Fibroblast of villous mesenchyme (primary cell): ENCODE data around the gene KRTAP21-2. TPM values are rescaled to one million over a fixed set of nuclear protein-coding genes. Genes with fewer than 3 reads are reported as not detected.
"Not testable (repeated sequence)": the region's sequence is repeated elsewhere in the genome, so short reads cannot be mapped to it uniquely, and the experiment has no call there.

ENCODE experiments used
- DNase-seq: peaks from one replicate; pipeline ENCODE4 v3.0.0-alpha.2; 2010; ENCODE audit warnings: low read depth
- H3K4me3 ChIP-seq: 2 replicates; pipeline ENCODE4 v1.5.1; 2011; ENCODE audit warnings: low read depth, mild to moderate bottlenecking, low read length
- total RNA-seq: library from RNA; depleted of rRNA; stranded (reverse); fragments of >200 nt; gene quantifications from 2 replicates; pipeline ENCODE4 v1.2.3, GENCODE V29; 2012
- TF ChIP-seq, protein P1 (sequence below): IDR thresholded peaks from 2 replicates; pipeline ENCODE4 v1.5.1; 2012; ENCODE audit warnings: low read depth, mild to moderate bottlenecking, low read length; ENCODE audit not compliant: insufficient read depth

Gene KRTAP21-2
- not detected in 2 replicates for total RNA-seq

DNA sequence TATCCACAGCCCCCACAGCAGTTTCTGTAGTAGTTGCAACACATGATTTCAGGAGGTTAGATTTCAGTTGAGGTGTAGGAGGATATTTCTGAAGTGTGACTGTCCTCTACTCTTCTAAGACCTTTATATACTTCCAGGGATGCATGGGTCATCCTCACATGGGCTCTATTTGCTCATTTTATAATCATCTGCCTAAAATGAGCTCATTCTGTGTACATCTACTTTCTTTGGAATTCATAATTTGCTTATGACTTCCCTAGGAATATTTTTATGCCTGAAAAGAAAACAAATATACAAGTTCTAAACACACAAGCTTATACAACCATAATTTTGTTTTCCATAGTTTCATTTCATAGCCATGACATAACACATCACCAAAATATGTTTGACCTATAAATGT lies at the start of gene KRTAP21-2:
KRTAP21-2 (minus strand) TSS at position 101 of the 400 bp plus-strand sequence; CDS start at position 44, 57 bp downstream.
- no peak within 1 kb of the TSS for H3K4me3 ChIP-seq
- TF ChIP-seq, protein P1, sequence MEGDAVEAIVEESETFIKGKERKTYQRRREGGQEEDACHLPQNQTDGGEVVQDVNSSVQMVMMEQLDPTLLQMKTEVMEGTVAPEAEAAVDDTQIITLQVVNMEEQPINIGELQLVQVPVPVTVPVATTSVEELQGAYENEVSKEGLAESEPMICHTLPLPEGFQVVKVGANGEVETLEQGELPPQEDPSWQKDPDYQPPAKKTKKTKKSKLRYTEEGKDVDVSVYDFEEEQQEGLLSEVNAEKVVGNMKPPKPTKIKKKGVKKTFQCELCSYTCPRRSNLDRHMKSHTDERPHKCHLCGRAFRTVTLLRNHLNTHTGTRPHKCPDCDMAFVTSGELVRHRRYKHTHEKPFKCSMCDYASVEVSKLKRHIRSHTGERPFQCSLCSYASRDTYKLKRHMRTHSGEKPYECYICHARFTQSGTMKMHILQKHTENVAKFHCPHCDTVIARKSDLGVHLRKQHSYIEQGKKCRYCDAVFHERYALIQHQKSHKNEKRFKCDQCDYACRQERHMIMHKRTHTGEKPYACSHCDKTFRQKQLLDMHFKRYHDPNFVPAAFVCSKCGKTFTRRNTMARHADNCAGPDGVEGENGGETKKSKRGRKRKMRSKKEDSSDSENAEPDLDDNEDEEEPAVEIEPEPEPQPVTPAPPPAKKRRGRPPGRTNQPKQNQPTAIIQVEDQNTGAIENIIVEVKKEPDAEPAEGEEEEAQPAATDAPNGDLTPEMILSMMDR = no peak
- no peak for DNase-seq

DNA sequence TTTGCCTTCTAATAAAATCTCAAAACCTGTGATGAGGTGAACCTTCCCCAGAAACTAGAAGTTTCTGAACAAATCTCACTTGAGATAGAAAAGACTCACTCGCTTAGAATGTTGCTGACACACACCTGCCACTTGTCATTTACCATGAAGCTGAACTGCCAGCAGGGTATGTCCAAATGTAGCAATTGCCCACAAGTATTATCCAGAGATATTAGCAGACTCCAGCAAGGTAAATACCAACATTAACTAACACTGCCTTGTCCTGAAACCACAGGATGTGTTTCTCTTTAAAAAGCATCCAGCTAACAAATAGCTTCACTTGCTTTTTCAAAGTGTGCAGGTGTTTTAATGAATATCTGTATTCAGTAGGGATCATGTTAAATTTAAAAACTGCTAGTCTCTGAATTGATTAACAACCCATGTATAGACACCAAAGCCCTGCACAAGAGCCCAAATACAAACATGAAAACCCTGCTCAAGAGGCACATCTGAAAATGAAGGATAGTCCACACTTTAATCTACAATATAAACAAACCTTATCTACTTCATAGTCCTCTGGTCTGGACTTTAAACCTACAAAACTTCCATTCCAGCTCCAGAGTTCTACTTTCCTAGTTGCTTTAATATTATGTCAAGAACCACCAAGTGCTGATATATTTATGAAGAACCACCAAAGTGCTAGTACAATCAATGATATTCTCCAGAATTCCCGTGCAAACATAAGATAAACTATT lies 46.7 kb upstream of the KRTAP21-2 start:
- TF ChIP-seq, protein P1 = no peak

DNA sequence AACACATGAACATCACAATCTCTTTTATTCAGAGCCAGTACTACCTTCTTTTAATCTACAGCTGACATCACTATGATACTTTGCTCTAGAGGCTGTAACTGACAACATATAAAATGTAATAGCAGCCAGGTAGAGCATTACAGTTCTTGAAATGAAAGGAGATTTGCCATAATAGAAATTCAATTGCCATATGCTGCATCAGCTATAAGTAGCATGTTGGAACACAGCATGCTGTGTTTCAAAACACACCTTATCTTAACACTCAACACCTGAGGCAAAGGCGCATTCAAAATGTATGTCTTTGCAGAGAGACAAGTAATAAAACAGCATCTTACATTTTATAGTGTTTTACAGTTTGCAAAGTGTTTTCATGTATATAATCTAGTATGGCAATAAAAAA lies 32.2 kb upstream of the KRTAP21-2 start:
- TF ChIP-seq, protein P1 = no peak
- no peak for DNase-seq
- no peak overlapping the region for H3K4me3 ChIP-seq

More for the DNA sequence above, 46.7 kb upstream of the KRTAP21-2 start:
- no peak overlapping the region for H3K4me3 ChIP-seq
- DNase-seq = no peak

DNA sequence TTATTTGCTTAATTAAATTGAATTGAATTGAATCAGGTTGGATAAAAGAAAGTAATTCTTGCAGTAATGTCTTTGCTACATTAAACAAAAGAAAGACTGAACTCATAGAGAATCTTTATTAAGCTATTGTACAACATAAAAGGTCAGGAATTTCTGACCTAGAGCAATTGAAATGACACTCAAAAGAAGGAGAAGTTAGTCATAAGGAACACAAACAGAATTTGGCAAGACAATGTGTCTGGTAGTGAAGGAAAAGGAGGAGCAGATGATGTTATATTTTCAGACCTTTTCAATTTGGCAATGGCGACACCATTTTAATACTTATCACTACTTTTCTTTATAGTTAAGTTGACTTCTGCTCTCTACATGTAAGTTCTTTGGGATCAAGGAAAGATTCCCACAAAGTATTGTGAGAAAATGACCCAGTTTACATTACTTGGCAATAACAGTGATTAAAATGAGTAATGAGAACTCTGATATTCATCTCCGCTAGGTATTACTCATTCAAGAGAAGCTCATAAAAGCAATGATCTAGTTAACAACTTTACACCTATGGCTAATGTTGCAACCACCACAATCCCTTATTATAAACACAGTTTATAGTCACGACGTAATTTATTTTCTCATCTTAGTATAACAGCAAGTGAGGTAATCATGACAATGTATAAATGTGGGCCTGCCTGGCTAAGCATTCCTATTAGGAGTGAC lies 22.8 kb upstream of the KRTAP21-2 start:
- no peak overlapping the region for H3K4me3 ChIP-seq
- TF ChIP-seq, protein P1 = no peak
- DNase-seq = no peak

DNA sequence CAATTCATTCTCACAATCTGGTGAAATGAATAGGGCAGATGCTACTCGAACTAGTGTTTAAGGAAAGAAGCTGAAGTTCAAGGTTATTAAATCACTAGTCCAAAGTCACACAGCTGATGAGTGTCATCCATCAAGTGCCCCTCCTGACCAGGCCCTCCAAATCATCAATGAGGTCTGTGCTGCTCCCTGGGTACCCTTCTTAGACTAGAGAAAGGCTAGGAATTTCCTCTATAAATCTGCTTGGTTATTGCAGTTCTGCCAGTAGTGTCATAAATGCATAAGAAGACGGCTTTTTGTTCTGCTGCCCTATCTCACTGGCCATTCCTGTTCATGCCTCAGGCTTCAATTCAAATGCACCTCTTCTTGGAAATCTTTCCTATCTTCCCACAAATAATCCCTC lies 13.7 kb upstream of the KRTAP21-2 start:
- DNase-seq = no peak
- H3K4me3 ChIP-seq = no peak overlapping the region
- TF ChIP-seq, protein P1 = no peak

DNA sequence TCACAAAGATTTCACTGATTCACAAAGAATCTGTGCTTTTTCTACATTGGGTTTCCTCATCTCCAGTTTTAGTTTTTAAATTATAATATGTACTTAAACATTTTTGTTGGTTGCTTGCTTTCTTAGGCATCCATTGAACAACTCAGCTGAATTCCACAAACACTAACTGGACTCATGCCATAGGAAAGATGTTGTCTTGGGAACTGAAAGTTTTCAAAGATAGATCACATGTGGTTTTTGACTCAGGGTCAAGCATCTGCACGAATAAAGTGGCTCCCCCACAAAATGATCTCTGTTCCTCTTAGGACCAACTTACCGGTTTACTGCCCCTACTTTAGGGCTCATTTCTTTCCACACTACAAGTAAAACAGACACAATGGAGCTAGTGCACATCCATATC lies 11.2 kb upstream of the KRTAP21-2 start:
- no peak for DNase-seq
- no peak overlapping the region for H3K4me3 ChIP-seq
- TF ChIP-seq, protein P1 = no peak

DNA sequence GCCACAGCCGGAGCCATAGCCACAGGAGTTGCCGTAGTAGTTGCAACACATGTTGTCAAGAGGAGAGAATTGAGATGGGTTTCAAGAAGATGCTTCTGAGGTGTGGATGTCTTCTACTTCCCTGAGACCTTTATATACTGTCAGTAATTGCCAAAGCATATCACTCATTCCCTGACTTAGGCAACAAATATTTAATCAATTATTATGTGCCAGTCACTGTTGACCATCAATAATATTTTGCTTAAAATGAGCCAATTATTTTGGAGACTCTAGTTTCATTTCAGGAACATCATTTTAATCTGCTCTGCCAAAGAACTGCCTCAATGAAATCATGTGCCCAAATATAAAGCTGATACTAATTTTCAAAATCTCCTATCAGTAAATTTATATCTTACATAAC lies 8.3 kb upstream of the KRTAP21-2 start, which contains the start of gene KRTAP21-1:
KRTAP21-1 (minus strand) TSS at position 101 of the 400 bp plus-strand sequence; CDS start at position 51, 50 bp downstream.
- DNase-seq = not testable (repeated sequence)

More for the DNA sequence above, 8.3 kb upstream of the KRTAP21-2 start, which contains the start of gene KRTAP21-1:
- not testable (repeated sequence) for H3K4me3 ChIP-seq
